GM15510 (cell line): ENCODE data around the gene ZMYND10.
A peak's percentile ranks its signal among the peaks of the same experiment; 100 is the strongest.

Experiments used
- POLR2A ChIP-seq: IDR thresholded peaks from 3 replicates; pipeline ENCODE4 v1.6.1; 2011; ENCODE audit warnings: borderline replicate concordance; ENCODE audit not compliant: insufficient read length; ENCODE audit errors: extremely low read depth

The ZMYND10 gene

DNA sequence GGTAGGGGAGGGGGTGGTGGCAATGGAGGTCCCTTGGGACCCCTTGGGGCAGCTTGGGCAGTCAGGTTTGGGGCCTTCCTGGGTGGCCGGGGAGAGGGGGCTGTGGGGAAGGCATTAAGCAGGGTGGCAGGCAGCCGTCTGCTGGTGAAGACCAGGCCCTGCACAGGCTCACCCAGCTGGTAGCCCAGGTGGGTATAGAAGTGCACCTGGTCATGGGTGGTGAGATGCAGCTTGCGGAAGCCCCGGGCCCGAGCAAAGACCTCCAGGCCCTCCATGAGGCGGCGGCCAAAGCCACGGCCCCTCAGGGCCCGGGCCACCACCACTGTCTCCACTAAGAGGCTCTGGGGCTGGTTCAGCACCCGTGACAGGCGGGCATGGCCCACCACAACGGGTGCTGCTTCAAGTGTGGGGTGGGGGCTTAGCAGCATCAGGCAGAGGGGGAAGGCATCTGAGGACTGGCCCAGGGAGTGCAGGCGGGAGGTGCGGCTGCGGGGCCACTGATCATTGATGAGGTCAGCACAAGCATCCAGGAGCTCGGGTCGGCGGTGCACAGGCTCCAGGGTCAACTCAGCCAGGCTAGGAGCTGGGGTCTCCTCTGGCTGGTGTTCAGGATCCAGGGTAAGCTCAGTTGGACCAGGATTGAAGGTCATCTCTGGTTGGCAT lies 48.7 kb downstream of the ZMYND10 start:
- TF ChIP-seq POLR2A: no peak

DNA sequence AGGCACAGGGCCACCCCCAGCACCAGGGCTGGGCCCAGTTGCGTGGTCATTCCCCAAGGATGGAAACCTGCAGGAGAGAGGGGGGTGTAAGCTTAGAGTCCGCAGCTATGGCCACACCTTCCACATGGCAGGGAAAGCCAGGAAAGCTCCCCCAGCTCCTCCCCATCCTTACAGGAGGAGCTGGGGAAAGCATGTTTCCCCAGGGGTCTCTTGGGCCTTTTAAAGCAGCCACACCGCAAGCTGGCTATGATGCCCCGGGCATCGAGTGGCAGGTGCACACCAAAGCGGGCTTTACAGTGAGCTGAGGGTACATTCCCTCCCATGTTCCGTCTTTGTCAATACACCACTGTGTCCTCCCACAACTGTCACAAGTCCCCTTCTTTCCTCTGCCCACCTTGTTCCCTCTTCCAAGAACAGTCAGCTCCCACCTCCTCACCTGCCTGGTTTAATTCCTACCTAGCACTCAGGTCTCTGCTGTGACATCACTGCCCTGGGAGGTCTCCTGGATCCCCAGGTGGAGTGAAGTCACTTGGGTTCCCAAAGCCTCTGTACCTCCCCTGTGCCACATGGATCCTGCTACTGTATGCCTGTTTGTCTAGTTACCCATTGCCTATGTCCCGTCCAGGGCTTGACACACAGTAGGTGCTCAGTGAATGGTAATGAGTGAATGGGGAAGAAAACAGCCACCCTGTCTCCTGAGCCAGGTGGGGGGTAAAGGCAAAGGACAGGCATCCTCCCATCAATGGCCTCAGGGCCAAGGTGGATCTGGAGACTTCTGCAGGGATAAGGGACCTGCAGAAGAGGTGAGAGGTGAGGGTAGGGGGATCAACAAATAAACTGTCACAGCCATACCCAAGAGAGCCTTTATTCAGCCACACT lies 49.7 kb downstream of the ZMYND10 start:
- TF ChIP-seq POLR2A: no peak

DNA sequence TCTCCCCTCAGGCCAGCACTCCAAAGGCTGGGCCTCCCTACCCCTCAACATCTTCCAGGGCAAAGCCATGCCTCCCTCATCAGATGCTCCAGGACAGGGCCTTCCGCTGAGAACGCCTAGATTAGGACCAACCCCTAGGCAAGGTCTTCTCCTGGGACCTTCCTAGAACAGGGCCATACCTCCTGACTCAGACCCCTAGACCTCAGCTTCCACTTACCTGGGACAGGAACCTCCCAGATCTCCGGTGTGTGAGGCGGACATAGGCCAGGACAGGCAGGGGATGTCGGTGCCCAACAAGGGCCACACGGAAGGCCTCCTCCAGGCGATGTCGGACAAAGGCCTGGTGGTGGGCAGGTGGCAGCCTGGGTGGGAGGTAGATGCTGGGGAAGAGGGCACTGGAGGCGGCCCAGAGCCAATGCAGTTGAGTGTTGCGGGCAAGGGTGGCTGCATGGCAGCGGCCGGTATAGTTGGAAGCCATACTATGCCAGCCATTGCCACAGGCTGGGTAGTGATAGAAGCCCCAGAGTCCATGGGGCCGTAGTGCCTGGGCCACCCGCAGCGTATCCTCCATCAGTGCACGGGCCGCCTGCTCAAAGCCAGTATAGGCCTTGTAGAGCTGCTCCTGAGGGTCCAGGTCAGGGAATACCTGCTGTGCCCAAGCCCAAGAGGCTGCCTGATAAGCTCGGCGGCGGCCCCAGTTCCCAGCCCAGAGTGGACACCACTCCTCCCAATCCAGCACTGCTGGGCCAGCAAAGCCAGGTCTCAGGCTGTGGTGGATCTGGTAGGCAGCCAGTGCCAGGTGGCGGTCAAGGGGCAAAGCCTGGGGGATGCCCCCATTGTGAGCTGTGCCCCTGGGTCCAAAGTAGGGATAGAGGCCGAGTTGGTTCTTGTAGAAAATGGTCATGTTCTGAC lies 50.8 kb downstream of the ZMYND10 start:
- no peak for TF ChIP-seq POLR2A

DNA sequence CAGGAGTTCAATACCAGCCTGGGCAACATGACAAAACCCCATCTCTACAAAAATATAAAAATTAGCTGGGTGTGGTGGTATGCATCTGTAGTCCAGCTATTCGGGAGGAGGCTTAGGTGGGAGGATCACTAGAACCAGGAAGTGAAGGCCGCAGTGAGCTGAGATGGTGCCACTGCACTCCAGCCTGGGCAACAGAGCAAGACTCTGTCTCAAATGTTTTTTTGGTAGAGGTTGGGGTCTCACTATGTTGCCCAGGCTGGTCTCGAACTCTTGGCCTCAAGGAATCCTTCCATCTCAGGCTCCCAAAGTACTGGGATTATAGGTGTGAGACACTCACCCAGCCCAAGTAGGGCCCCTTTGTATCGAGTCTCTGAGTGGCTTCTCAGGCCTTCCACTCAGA lies 51.4 kb downstream of the ZMYND10 start:
- no peak for TF ChIP-seq POLR2A

DNA sequence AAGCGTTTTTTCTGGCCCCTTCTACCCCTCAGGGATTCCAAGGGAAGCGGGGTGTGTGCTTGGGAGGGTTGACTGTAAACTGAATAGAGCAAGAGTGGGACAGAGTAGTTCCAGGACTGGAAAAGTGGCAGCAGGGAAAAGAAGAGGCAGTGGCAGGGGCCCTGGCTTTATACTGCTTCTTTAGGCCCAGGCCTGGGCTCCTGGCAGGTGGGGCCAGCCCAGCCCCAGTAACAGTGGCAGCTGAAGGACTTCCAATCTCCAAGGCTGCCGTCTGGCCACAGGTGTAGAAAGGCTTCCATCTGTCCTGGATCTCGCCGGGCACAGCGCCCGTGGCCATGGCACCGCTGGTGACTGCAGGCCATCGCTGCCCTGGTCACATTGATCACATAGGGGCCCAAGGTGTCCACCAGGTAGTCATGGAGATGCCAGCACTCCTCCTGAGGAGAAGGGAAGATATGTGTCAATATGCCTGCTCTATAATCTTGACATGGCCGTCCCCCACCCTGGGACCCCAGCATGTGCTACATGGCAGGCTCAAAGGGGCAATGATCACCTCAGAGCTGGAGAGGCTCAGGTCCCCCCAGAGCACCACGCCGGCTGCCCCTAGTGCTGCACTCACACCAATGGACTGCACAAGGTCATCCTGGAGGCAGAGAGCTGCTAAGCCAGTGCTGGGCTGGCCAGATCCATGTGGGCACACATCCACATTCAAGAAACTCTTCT lies 52.3 kb downstream of the ZMYND10 start:
- no peak for TF ChIP-seq POLR2A

DNA sequence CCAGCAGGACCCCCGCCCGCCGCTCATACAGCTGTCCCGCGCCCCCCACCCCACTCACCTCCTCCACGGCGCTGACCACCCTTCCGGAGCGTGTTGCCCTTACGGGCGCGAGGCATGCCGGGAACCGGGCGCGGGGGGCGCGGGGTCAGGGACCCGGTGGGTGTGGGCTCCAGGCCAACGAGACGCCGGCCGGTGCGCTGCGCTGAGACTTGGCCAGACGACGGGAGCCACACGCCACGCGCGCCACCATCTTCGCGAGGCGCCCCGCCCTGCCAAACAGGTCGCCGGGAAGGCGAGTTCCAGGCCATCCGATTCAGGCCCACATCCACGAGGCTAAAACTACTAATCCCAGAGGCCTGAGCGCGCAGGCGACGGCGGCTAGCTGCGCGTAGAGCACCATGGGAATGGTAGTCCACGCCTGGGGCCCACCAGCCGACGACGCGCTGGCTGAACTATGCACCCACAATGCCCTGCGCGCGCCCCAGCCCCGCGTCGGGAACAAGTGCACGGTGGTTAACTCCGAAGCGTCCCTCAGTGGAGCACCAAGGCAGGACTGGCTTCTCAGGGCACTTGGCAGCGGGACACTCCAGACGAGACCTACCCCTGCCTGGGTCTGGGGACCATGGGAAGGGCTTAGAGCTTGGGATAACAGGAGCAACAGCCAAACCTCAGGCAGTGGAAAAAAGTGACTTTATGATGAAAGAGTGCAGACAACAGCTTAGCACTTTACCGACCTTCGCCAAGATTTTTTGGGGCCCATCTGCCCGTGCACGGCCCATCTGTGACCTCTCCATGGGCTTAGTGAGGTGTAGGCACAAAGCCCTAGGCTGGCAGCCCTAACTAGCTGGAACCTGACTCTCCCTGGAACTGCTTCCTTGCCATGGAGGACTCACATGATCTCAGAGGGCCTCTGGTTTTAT lies 53.1 kb downstream of the ZMYND10 start, which contains the start of gene IFRD2:
Gene IFRD2, minus strand, starts transcription at position 271 of the 920 bp plus-strand sequence. Its CDS starts 155 bp downstream, at position 116.
- peak; percentile 59 for TF ChIP-seq POLR2A
